Activated CD4-positive, CD25-positive, alpha-beta regulatory T cell treated with anti-CD3 and anti-CD28 coated beads, Interleukin-2, amount 50 U/mL, for 72 hours (primary cell): ENCODE measurements around the gene TM4SF20.
"Not testable (repeated sequence)": the region's sequence is repeated elsewhere in the genome, so short reads cannot be mapped to it uniquely, and the experiment has no call there.

Source experiments
- DNase-seq: peaks from one replicate; pipeline ENCODE4 v3.0.0; 2021

The TM4SF20 gene

DNA sequence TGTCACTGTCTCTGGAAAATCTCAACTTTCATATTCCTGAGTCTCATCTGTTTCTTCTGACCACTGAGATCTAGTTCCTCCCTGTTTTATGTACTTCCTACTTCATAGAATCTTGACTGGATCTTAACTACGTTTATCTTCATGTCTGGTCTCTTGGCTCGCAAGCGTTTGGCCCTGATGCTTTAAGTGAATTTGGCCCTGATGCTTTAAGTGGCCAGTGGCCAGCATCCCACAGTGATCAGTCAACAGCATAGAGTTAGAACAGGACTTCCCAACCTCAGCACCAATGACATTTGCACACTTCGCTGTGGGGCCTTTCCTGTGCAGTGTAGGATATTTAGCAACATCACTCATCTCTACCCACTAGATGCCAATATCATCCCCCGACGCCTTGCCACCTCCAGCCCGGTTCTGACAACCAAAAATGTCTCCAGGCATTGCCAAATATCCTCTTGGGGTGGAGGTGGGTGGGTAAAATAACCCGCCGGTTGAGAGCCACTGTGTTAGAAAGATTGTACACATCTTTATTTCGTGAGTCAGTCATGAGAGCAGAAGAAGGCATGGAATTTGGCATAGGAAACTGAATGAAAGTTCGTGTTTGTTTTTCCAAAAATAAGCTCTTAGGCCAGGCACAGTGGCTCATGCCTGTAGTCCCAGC is 12.2 kb downstream of the TM4SF20 start:
- no peak for DNase-seq

DNA sequence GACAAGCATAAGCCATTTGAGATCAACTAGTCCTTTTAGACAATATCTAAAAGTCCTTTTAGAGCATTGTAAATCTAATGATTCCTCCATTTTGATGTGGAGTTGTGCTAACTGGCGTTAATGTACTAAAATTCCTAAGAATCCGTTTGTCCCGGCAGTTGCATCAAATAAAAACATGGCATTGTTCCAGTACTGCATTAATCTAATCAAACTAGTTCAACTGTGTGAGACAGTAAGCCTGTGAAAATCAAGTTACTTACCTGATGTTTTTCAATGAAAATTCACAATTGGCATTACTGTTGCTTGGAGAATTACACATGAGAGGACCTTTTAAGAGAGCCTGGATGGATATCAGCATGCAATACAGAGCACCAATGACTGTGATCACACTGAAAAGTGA is 13.3 kb downstream of the TM4SF20 start:
- no peak for DNase-seq

DNA sequence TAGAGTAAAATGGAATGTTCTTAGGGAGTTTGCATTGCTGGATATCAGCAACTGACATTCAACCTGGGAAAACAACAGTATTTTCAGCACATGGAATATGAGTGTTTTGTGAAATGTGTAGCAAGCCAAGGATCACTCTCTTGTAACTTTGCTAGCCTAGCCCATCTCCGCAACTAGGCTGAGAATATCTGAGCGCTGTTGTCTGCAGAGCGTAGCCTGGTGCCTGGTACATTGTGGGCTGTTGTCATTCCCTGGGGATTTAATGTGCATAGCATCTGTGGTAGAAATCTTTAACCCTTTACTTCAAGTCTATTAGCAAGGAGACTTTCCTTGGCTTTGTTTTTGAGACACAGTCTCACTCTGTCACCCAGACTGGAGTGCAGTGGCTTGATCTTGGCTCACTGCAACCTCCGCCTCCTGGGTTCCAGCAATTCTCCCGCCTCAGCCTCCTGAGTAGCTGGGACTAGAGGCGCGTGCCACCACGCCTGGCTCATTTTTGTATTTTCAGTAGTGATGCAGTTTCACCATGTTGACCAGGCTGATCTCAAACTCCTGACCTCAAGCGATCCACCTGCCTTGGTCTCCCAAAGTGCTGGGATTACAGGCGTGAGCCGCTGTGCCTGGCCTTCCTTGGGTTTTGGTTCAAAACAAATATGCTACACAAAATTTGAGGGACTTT is 14.4 kb downstream of the TM4SF20 start:
- DNase-seq, result not testable (repeated sequence)

DNA sequence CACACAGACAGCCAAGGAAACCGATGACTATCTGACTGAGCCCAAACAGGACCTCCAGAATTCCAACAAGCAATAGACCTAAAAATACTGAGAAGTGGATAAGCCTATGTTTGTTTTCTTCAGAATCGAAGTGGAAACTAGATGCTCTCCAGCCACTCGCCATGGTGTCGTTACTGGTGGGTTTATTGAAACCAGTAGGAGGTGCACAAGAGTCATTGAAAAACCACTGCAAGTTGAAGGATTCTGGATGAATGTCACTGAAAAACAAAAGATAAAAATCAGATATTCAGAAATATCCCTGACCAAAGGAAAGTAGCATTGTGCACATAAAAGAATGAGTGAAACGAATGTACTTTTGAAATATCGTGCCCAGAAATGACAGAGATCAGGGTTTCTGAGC is 15.3 kb downstream of the TM4SF20 start:
- DNase-seq, result no peak

DNA sequence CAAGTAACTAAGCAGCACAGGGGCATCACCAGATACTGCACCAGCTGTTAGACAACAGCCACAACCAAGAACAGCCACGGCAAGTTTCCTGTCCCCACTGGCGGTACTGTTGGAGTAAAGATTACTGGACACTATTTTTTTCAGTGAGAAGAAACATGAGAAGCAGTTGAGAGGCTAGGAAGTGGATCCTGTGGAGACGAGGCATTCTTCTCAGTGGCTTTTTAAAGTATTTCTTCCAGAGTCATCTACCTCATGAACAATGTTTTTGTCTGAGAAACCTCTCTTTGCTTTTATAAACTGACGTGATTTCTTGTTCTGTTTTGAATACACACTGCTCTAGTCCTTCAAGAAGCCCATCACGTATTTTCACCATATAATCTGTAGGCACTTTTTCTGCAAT is 18.8 kb downstream of the TM4SF20 start:
- no peak for DNase-seq

DNA sequence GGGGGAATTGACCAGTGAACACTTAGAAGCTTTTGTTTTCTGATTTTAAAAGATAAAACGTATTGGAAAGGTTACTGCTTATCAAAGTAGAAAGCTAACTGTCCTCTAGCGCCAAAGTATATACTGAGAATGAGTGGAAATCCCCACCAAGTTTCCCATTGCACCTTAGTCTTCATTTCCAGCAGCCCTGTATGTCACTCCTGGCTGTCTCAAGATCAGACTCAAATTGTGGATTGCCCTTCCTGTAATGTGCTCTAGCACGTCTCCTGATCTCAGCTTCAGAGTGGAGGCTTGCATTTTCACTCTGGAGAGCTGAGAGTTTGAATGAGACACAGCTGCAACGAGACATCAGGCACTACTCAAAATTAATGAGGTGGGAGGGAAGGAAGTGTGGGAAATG is 27.5 kb downstream of the TM4SF20 start:
- no peak for DNase-seq

DNA sequence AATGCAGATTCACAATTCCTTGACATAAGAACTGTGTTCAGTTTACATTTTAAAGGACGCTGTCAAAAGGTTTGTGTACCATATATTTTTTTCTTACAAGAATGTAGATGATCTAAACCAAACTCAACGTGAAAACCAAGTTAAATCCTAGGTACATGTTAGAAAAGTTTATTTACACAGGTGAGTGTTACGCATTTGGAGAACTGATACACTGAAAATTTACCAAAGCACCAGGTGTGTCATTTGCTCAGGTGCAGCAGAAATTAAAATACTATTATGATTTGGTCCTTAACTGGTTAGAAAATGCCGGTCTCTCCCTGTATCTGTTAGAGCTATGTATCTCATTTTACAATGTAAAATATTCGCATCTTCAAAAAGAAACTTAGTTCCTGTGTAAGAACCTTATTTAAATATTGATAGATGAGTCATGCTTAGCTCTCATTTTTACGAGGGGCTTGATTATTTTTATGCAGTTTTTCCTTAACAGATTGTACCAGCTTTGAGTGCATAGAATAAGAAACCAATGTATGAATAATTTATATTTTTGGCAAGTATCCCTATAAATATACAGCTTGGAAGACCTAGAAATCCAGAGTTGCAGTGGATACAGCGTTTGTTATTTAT is 29.0 kb downstream of the TM4SF20 start:
- no peak for DNase-seq

DNA sequence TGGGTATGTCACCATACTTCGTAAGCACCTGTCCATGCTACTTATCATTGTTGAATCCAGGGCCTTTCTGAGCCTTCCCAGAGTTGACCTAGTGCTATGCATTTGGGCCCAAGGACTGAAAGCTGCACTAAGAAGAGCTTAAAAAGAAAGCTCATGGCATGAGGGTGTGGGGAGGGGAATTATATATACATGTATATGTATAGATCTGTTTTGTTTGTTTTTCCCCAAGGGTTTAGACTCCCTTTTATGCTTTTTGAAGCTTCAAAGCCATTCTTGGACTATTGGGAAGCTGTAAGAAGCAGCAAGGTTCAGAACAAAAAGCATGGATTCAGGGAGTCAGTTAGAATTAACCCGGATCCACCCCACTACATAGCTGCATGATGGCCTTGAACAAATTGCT is 30.8 kb downstream of the TM4SF20 start:
- DNase-seq, result no peak

DNA sequence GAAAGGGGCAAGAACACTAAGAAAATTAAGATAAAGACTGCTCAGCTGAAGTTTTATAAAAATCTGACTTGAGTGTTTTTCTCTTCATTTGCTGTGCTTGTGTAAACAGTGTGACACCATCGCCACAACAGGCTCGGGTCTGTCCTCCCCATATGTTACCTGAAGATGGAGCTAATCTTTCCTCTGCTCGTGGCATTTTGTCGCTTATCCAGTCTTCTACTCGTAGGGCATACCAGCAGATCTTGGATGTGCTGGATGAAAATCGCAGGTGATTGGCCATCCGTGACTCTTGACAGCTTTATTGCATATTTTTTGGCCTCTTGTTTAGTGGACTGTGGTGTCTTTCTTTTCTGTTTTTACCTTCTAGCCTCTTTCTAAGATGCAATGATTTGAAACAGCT is 32.0 kb downstream of the TM4SF20 start:
- no peak for DNase-seq

DNA sequence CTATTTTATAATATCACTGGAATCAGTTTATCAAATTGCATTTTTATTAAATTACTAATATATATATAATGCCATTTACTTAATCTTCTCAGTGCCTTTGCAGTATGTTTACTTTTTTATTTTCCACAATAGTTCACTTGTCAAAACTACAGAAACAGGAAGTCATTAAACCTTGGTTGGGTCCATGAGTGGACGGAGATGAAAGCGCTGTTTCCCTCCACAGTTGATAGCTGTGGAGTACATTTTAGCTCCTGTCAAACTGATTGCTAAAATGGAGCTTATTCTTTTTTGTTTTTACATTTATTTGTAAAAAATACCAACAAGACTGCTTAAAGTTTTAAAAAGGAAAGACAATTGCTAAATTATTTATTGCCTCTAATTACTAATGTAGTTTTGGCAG is 34.9 kb downstream of the TM4SF20 start:
- DNase-seq, result no peak

DNA sequence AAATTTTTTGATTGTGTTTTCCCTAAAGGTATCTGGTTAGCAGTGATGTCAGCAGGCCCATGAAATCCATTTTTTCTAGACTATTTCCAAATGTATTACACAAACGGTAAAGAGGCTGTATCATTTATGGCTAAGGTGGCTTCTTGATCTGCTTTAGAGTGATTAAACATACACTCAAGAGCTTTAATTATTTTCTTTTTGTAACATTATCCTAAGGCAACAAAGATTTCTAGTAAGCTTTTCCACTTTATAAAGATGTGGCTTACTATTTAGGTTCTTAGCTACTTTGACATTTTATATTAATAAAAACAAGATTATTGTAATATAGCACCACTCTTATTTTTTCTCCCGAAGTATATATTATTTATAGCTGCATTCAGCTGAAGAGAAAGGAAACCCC is 37.6 kb downstream of the TM4SF20 start:
- no peak for DNase-seq

DNA sequence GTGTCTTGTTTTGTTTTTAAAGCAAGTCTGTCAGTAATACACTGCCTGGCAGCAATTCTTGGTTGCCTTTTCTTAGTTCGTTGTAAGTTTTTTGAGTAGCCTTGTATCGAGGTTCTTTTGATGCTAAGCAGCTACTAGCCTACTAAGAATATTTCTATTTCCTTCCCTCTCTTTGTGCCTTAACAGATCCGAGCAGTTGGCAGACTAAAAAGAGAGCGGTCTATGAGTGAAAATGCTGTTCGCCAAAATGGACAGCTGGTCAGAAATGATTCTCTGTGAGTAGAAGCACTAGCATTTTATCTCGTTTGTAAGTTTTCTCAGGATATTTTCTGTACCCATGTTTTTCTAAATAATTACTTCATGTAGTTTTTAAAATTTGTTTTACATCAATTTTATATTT is 39.0 kb downstream of the TM4SF20 start:
- no peak for DNase-seq

DNA sequence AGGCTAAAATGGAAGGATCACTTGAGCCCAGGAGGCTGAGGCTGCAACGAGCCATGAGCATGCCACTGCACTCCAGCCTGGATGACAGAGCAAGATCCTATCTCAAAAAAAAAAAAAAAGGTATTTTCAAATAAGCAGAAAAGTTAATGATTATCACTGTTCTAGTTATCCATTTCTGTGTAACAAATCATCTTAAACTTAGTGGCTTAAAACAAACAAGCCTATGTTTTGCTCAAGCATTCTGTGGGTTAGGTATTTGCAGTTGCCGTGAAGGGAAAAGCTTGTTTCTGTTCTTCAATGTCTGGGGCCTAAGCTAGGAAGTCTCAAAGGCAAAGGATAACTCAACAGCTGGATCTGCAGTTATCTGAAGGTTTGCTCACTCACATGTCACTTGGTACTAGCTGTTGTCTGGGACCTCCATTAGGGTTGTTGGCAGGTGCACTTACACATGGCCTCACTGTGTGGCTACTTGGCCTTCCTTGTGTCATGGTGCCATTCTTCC is 40.0 kb downstream of the TM4SF20 start:
- DNase-seq, result no peak

DNA sequence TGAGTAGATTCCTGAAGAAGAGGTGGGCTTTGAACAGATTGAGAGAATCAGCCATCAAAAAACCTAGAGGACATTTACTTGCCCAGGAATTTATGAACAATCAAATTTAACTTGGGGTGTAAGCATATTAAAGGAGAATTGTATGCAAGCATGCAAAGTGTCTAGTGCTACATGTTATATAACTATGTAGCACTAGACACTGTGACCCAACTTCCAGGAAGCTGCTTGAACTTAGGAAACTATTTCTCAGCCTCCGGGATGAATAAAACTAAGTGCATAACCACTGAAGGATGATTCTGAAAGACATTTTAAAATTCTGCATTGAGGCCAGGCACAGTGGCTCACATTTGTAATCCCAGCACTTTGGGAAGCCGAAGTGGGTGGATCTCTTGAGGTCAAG is 41.7 kb downstream of the TM4SF20 start:
- no peak for DNase-seq

DNA sequence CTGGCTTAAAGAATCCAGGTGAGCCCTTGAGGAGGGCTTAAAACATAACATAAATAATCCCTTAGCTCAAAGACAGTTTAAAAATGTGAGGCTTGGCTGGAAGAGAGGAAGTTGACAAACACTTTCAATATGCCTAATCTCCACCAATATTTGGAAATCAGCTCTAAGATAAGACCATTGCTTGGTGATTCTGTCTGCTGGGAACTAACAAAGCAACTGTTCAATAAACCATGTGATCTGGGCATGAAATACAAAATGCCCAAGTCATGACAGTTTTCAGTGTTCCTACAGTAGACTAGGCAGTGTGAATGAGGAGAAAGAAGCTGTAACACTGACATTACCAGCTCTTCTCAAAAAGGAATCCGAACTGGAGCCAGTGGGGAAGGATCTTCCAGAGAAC is 43.4 kb downstream of the TM4SF20 start:
- no peak for DNase-seq

DNA sequence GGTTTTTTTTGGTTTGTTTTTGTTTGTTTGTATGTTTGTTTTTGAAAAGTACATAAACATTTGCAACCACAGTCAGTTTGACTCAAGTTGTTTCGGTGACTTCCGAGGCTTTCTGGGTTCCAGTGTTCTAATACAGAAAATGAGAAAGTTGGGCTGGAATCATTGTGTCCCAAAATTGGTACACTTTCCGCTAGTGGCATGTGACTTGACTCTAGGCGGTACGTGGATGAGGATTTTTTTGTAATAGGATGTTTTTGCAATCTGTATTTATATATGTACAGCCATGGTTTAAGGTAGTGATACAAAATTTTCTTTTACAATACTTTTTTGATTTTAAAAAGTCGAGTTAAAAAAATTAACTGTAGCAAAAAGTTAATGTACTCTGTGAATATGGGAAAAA is 52.3 kb downstream of the TM4SF20 start:
- no peak for DNase-seq

DNA sequence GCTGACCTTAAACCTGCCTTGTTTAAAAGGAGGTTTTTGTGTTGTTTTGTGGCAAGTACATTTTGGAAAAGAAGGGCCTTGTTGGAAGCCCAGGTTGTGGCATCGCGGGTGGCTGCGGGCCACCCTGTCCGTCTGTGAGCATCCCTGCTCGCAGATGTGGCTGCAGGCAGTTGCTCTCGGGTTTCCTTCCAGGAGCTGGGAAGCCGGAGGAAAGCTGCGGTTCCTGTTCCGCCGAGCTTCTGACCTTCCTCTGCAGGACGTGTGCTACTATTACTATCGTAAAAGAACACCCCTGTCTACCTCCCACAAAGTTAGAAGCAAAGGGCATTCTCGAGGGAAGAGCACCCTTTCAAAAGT is 53.3 kb downstream of the TM4SF20 start:
- no peak for DNase-seq

DNA sequence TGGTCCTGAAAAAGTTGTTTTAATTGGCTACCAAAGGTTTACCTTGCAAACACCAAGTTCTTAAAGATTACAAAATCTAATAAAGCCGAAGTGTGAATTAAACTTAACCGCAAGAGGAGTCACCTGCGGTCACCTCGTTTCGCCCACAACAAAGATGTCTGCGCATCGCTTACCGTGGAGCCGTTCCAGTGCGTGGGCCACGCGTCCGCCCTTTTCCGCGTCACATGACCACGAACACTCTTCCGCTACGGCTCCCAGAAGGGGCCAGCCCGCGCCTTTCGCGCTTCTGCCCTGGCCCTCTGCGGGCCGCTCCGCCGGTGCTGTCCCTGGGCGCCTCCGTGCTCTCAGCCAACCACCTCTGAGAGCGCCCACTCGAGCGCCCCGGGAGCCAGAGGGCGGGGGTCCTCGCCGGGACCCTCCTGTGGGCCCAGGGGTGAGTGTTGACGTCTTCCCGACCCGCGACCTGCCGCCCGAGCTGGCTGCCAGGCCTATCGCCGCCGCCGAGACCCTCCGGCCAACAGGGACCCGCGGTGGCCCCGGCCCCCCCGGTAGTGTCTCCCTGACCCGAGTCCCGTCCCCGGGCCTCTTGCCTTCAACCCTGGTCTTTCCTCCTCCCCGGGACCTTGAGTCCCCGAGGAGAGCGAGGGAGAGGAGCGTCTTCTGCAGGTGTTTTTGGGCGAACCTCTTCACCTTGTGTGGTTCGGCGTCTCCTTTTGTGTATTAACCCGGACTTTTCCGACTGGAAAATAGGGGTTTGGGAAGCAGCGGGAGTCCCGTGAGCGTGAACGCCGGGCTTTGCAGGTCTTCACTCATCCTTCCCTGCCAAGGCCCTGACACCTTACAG is 53.9 kb downstream of the TM4SF20 start, which contains the start of gene MFF:
Gene MFF (plus strand): TSS at position 257 of the 844 bp plus-strand sequence. CDS start 5,415 bp downstream, outside the sequence.
- DNase-seq, result peak; percentile 92

DNA sequence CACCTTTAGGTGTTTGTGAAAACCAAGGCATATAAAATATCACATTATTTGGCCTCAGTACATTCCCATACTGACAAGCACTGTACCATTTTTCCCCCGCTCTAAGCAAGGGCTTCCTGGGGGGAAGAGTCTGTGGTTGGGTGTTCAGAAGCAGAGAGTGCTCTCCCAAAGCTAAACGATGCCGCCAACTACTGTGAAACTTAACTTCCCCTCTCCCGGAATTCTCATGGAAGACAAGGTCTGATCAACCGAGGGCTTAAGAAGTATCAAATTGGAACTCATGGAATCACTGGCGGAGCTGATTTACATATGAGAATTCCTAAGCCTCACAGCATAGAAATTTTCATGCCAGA is 54.5 kb downstream of the TM4SF20 start:
- no peak for DNase-seq

DNA sequence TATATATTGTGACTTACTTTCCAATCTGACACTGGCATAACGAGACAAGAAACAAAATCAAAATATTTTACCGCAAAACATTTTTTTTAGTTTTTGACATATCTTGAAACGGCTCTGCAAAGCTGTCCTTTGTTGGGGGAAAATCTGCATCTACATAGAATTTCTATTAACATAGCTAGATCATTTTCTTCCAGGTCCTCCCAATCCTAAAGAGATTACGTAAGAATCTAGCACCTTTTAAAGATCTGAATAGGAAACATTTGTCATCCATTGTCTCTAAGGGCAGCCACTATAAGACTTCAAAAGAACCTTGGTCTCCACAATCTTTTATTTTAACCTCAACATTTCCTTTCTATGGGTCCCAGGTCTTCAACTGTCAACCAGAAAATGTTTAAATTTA is 55.3 kb downstream of the TM4SF20 start:
- DNase-seq, result no peak

DNA sequence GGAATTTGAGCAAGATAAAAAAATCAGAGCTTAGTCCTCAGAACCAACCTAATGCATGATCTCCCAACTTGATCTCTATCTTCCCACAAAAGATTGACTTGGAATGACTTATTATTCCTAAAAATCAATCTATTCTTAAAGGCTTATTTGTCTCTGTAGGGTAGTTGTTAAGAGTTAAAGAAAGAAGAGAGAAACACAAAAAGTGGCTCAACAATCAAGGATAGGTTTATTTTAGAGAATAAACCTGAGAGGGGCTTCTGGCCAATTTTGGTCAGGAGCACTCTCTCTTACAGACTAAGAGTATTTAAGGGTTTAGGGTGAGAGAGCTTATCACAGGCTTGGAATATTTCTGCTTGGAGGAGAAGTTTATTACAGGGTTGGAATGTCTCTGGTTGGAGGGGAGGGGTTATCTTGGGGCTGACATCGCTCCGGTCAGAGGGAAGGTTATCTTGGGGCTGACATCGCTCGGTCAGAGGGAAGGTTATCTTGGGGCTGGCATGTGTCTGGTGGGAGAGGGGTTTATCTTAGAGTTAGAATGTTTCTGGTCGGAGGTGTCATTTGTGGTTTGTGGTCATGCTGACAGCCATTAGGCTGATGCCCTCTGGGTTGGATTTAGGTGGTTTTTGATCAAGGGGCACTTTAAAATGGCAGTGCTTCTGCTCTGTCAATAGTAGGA is 56.4 kb downstream of the TM4SF20 start:
- DNase-seq, result no peak

DNA sequence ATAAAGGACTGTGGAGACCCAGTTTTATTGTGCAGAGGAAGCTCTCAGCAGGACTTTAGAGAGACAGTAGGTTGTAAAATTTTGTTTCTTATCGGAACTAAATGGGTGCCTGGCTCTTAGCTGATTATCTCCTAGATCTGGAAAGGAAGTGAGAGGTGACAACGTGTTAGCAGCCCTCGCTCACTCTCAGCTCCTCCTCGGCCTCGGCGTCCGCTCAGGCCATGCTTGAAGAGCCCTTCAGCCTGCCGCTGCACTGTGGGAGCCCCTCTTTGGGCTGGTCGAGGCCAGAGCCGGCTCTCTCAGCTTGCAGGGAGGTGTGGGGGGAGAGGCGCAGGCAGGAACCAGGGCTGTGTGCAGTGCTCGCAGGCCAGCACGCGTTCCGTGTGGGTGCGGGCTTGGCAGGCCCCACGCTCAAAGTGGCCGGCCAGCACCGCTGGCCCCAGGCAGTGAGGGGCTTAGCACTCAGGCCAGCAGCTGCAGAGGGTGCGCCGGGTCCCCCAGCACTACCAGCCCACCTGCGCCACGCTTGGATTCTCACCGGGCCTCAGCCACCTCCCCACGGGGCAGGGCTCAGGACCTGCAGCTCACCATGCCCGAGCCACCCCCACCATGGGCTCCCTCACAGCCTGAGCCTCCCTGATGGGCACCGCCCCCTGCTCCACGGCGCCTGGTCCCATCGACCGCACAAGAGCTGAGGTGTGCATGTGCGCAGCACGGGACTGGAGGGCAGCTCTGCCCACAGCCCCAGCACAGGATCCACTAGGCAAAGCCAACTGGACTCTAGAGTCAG is 58.6 kb downstream of the TM4SF20 start:
- no peak for DNase-seq
